HG02678 (cell line): ENCODE measurements around the gene UBE4A.
"Not testable (repeated sequence)": the region's sequence is repeated elsewhere in the genome, so short reads cannot be mapped to it uniquely, and the experiment has no call there.

Experiments used
- ATAC-seq: cut with Tn5 transposase; IDR thresholded peaks from one replicate; pipeline ENCODE4 v1.9.1; 2021; ENCODE audit warnings: mild to moderate bottlenecking, moderate library complexity; ENCODE audit not compliant: unreplicated experiment

UBE4A gene

GRCh38 chr11:118398791-118399559, 39.6 kb downstream of the UBE4A start:
- ATAC-seq = no peak

- peak; percentile 63 for ATAC-seq
Observed at GRCh38 chr11:118401151-118401879, 41.9 kb downstream of the UBE4A start, which contains the start of gene ATP5MG. TSS of gene ATP5MG (plus strand) at chr11:118401606. CDS start at chr11:118401666, 60 bp downstream.

- ATAC-seq = no peak
Observed at GRCh38 chr11:118401880-118402590, 42.6 kb downstream of the UBE4A start.

GRCh38 chr11:118402594-118402993, 43.2 kb downstream of the UBE4A start:
- ATAC-seq = not testable (repeated sequence)

GRCh38 chr11:118406599-118407166, 47.3 kb downstream of the UBE4A start:
- ATAC-seq = no peak

- peak; percentile 55 for ATAC-seq
Observed at GRCh38 chr11:118410055-118410745, 50.8 kb downstream of the UBE4A start.

GRCh38 chr11:118411530-118411929, 52.1 kb downstream of the UBE4A start:
- no peak for ATAC-seq

- ATAC-seq = no peak
Observed at GRCh38 chr11:118412921-118413320, 53.5 kb downstream of the UBE4A start.

- ATAC-seq = no peak
Observed at GRCh38 chr11:118415062-118415738, 55.8 kb downstream of the UBE4A start.

- ATAC-seq = no peak
Observed at GRCh38 chr11:118415739-118416068, 56.3 kb downstream of the UBE4A start.

GRCh38 chr11:118416900-118417299, 57.5 kb downstream of the UBE4A start:
- ATAC-seq = not testable (repeated sequence)

- ATAC-seq = no peak
Observed at GRCh38 chr11:118417801-118418200, 58.4 kb downstream of the UBE4A start.

GRCh38 chr11:118418766-118419165, 59.4 kb downstream of the UBE4A start:
- no peak for ATAC-seq

- ATAC-seq = no peak
Observed at GRCh38 chr11:118427707-118428106, 68.3 kb downstream of the UBE4A start.

- ATAC-seq = no peak
Observed at GRCh38 chr11:118430956-118431355, 71.6 kb downstream of the UBE4A start.

- ATAC-seq = no peak
Observed at GRCh38 chr11:118434123-118434552, 74.7 kb downstream of the UBE4A start.

GRCh38 chr11:118434553-118435289, 75.3 kb downstream of the UBE4A start:
- ATAC-seq = no peak

GRCh38 chr11:118435290-118435892, 76.0 kb downstream of the UBE4A start:
- peak; percentile 22 for ATAC-seq
